B cell (primary cell): ENCODE measurements around the gene FOXI3. TPM values are rescaled to one million over a fixed set of nuclear protein-coding genes. Genes with fewer than 3 reads are reported as not detected.

ENCODE experiments used
- ATAC-seq: fragments of 200-7000 bp; cut with Tn5 transposase; one replicate; pipeline ENCODE4 v1.10.0; 2021; ENCODE audit warnings: low read depth, mild to moderate bottlenecking, moderate number of reproducible peaks, moderate library complexity
- CTCF ChIA-PET: fragments of 350-600 bp; sonication (Branson Sonifier 250); formaldehyde crosslinking; loops from one replicate; lab custom pipeline; 2021; ENCODE audit warnings: antibody characterized with exemption, inconsistent platforms; lab: Charles Lee
- POLR2A ChIA-PET: fragments of 350-600 bp; sonication (Branson Sonifier 250); formaldehyde crosslinking; loops from one replicate; lab custom pipeline; 2021; ENCODE audit warnings: antibody characterized with exemption; lab: Charles Lee
- DNase-seq: peaks from one replicate; pipeline ENCODE4 v3.0.0; 2013
- H2AFZ ChIP-seq: 2 replicates; pipeline ENCODE4 v1.6.1; 2012; ENCODE audit warnings: mild to moderate bottlenecking, low read depth, low read length; ENCODE audit not compliant: insufficient read depth, poor library complexity, severe bottlenecking
- H3K27ac ChIP-seq, 2 donors: 1 replicate in 1 of 2; 2 replicates in 1 of 2; pipeline ENCODE4 v1.5.1; 2012 to 2013; ENCODE audit warnings: low read length in 2 of 2, mild to moderate bottlenecking in 2 of 2, moderate library complexity in 1 of 2
- H3K27me3 ChIP-seq, 4 experiments: fragments of 200-600 bp in 1 of 4; sonication (generic) in 1 of 4; replicated peaks in 1 of 4; 1 replicate in 2 of 4; 2 replicates in 2 of 4; pipeline versions ENCODE4 v1.6.1 to v1.7.0; 2013 to 2016; ENCODE audit warnings: low read length in 3 of 4, mild to moderate bottlenecking in 2 of 4, mixed read lengths in 1 of 4, moderate library complexity in 1 of 4; ENCODE audit not compliant: insufficient read depth in 4 of 4, control insufficient read depth in 3 of 4; ENCODE audit errors: control extremely low read depth in 1 of 4
- H3K36me3 ChIP-seq, 2 experiments: replicated peaks in 1 of 2; 1 replicate in 1 of 2; 2 replicates in 1 of 2; pipeline versions ENCODE4 v1.6.1 to v1.7.1; 2013; ENCODE audit warnings: low read length in 1 of 2; ENCODE audit not compliant: insufficient read depth in 2 of 2, control insufficient read depth in 1 of 2; ENCODE audit errors: control extremely low read depth in 1 of 2, extremely low read depth in 1 of 2
- H3K4me1 ChIP-seq, 2 donors: fragments of 200-600 bp in 1 of 2; sonication (generic) in 1 of 2; 1 replicate in 1 of 2; 2 replicates in 1 of 2; pipeline versions ENCODE4 v1.5.1 to v1.6.1; 2013 to 2017; ENCODE audit warnings: low read length in 2 of 2; ENCODE audit not compliant: control insufficient read depth in 2 of 2, insufficient read depth in 2 of 2
- H3K4me2 ChIP-seq: replicated peaks from 2 replicates; pipeline ENCODE3; 2012; ENCODE audit warnings: mild to moderate bottlenecking, low read depth, low read length; ENCODE audit not compliant: poor library complexity, severe bottlenecking
- H3K4me3 ChIP-seq, 5 experiments: fragments of 200-600 bp in 1 of 5; sonication (generic) in 1 of 5; 1 replicate in 3 of 5; 2 replicates in 2 of 5; pipeline versions ENCODE4 v1.5.1 to v1.7.0; 2011 to 2016; ENCODE audit warnings: low read length in 4 of 5, mild to moderate bottlenecking in 4 of 5, low read depth in 2 of 5, control low read depth in 1 of 5, moderate library complexity in 1 of 5; ENCODE audit not compliant: insufficient read depth in 1 of 5; ENCODE audit errors: control extremely low read depth in 1 of 5, extremely low read depth in 1 of 5
- H3K79me2 ChIP-seq: fragments of 200-600 bp; sonication (generic); one replicate; pipeline ENCODE4 v1.6.0; 2016; ENCODE audit warnings: low read length; ENCODE audit not compliant: control insufficient read depth, insufficient read depth
- H3K9ac ChIP-seq: fragments of 200-600 bp; sonication (generic); 2 replicates; pipeline ENCODE4 v1.6.1; 2017; ENCODE audit warnings: mild to moderate bottlenecking, low read length, moderate library complexity
- H3K9me3 ChIP-seq, 3 donors: one replicate each; pipeline versions ENCODE4 v1.6.1 to v1.7.1; 2013; ENCODE audit warnings: low read length in 2 of 3; ENCODE audit not compliant: control insufficient read depth in 2 of 3, insufficient read depth in 1 of 3; ENCODE audit errors: control extremely low read depth in 1 of 3
- H4K20me1 ChIP-seq: 2 replicates; pipeline ENCODE4 v1.6.0; 2012; ENCODE audit warnings: mild to moderate bottlenecking, low read length; ENCODE audit not compliant: insufficient read depth, control insufficient read depth, poor library complexity, severe bottlenecking
- H3K27ac Mint-ChIP-seq: one replicate; pipeline ENCODE4 v1.8.0; 2021; ENCODE audit warnings: mixed read lengths
- H3K27me3 Mint-ChIP-seq: one replicate; pipeline ENCODE4 v1.8.0; 2021; ENCODE audit warnings: mixed read lengths
- H3K4me1 Mint-ChIP-seq: one replicate; pipeline ENCODE4 v1.8.0; 2021; ENCODE audit warnings: mixed read lengths
- H3K4me3 Mint-ChIP-seq: one replicate; pipeline ENCODE4 v1.8.0; 2021; ENCODE audit warnings: mixed read lengths
- H3K9me3 Mint-ChIP-seq: one replicate; pipeline ENCODE4 v1.8.0; 2022; ENCODE audit warnings: mixed read lengths; ENCODE audit not compliant: insufficient read depth
- CTCF ChIP-seq: fragments of 200-600 bp; IDR thresholded peaks from one replicate; pipeline ENCODE4 v1.8.0; 2022; ENCODE audit warnings: antibody characterized with exemption, mild to moderate bottlenecking
- EZH2 ChIP-seq: IDR thresholded peaks from 2 replicates; pipeline ENCODE4 v1.6.1; 2012; ENCODE audit warnings: borderline replicate concordance, low read depth, mild to moderate bottlenecking, moderate library complexity, low read length; ENCODE audit not compliant: insufficient read depth, poor library complexity, severe bottlenecking
- whole genome bisulfite sequencing: methylation state at CpG from one replicate; pipeline ENCODE4 v1.1.5; 2013; ENCODE audit warnings: missing lambda C conversion rate; ENCODE audit not compliant: insufficient coverage; 5-methylcytosine and 5-hydroxymethylcytosine counted together
- intact Hi-C: fragments of 100-400 bp; cut with micrococcal nuclease; formaldehyde crosslinking; loops from one replicate; pipeline ENCODE4 v1.10.0; 2022
- polyA plus RNA-seq: library from polyadenylated mRNA; depleted of rRNA; stranded (reverse); fragments of >200 nt; gene quantifications from 2 replicates; pipeline ENCODE4 v1.2.3, GENCODE V29; 2012
- total RNA-seq, 2 donors: library from RNA; stranded (reverse); fragments of 120-200 nt in 1 of 2; gene quantifications; 1 replicate in 1 of 2; 2 replicates in 1 of 2; pipeline versions ENCODE4 v1.2.3 to v1.2.4, GENCODE V29; 2013 to 2022

The FOXI3 gene
- total and polyA plus RNA-seq, 2 donors (not counting 1 experiment from before 2014, with no cell fraction given): not detected

GRCh38 chr2:88450186-88450585 lies 2.3 kb downstream of the FOXI3 start:
- TF ChIP-seq EZH2 (no peak), CTCF (no peak)
- H3K9me3 ChIP-seq: peaks cover 0 to 15% (median 2%) of the 10 kb centered on the region in 3 donors
- Mint-ChIP-seq H3K9me3 (no peaks in the 10 kb centered on the region), H3K4me3 (no peak overlapping the region), H3K4me1 (peaks cover 10% of the 10 kb centered on the region), H3K27ac (no peak overlapping the region), H3K27me3 (peaks cover 52% of the 10 kb centered on the region)
- ChIA-PET CTCF (no interaction called here), POLR2A (interaction anchor here (0.6 kb wide), 1 partner anchor 41 kb away, joined by 6 read pairs; no protein-coding TSS in a partner anchor)
- no peak overlapping the region for H2AFZ ChIP-seq
- DNase-seq (no peak), ATAC-seq (no peak)
- H3K4me3 ChIP-seq: no peak overlapping the region
- no peaks in the 10 kb centered on the region for H4K20me1 ChIP-seq
- no peak overlapping the region for H3K4me2 ChIP-seq
- H3K9ac ChIP-seq: no peak overlapping the region
- H3K4me1 ChIP-seq: peaks cover 12 to 16% of the 10 kb centered on the region in 2 donors
- no peak overlapping the region for H3K27ac ChIP-seq
- WGBS: 80% methylated on average over 2 of the region's 10 CpGs
- intact Hi-C loops: no loop called here
- H3K27me3 ChIP-seq: peaks cover 0 to 57% (median 34%) of the 10 kb centered on the region in 4 experiments
- no peaks in the 10 kb centered on the region for H3K36me3 ChIP-seq
- no peaks in the 10 kb centered on the region for H3K79me2 ChIP-seq

GRCh38 chr2:88448248-88448647 lies 4.2 kb downstream of the FOXI3 start:
- H3K4me2 ChIP-seq: no peak overlapping the region
- peaks cover 12 to 14% of the 10 kb centered on the region in 2 donors for H3K4me1 ChIP-seq
- Mint-ChIP-seq H3K4me1 (peaks cover 10% of the 10 kb centered on the region), H3K4me3 (no peak overlapping the region), H3K27ac (no peak overlapping the region), H3K27me3 (peaks cover 48% of the 10 kb centered on the region), H3K9me3 (no peaks in the 10 kb centered on the region)
- no peak overlapping the region for H2AFZ ChIP-seq
- H4K20me1 ChIP-seq: no peaks in the 10 kb centered on the region
- WGBS: 86% methylated on average over 7 of the region's 8 CpGs
- ATAC-seq (no peak), DNase-seq (no peak)
- no peak overlapping the region for H3K27ac ChIP-seq
- ChIA-PET POLR2A (no interaction called here), CTCF (no interaction called here)
- H3K9ac ChIP-seq: no peak overlapping the region
- peaks cover 0 to 42% (median 21%) of the 10 kb centered on the region in 4 experiments for H3K27me3 ChIP-seq
- H3K4me3 ChIP-seq: no peak overlapping the region
- intact Hi-C loops: no loop called here
- no peaks in the 10 kb centered on the region for H3K79me2 ChIP-seq
- H3K36me3 ChIP-seq: no peaks in the 10 kb centered on the region
- H3K9me3 ChIP-seq: peaks cover 0 to 10% (median 0%) of the 10 kb centered on the region in 3 donors
- TF ChIP-seq CTCF: no peak
